GM12873 (cell line): Measurements from ENCODE around the gene CCDC88C.
A peak's percentile ranks its signal among the peaks of the same experiment; 100 is the strongest.

Experiments
- TF ChIP-seq, protein P1 (sequence below): IDR thresholded peaks from 2 replicates; pipeline ENCODE4 v1.5.1; 2012; ENCODE audit warnings: low read depth, mild to moderate bottlenecking, moderate library complexity, low read length, control low read depth; ENCODE audit not compliant: insufficient read depth; ENCODE audit errors: missing control alignments

Gene CCDC88C

DNA sequence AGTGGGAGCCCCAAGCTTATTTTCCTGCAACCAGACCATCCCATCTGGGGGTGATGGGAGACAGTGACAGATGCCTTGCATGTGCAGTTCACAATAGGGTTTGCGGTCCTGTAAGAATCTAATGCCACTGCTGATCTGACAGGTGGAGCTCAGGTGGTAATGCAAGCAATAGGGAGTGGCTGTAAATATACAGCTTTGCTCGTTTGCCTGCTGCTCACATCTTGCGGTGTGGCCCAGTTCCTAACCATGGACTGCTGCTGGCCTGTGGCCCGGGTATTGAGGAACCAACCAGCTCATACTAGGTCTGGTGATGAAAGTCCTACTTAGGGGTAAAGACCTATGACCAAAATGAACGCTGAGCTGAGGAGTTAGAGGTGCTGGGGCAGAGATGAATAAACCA lies 36.1 kb upstream of the CCDC88C start:
- TF ChIP-seq, protein P1, sequence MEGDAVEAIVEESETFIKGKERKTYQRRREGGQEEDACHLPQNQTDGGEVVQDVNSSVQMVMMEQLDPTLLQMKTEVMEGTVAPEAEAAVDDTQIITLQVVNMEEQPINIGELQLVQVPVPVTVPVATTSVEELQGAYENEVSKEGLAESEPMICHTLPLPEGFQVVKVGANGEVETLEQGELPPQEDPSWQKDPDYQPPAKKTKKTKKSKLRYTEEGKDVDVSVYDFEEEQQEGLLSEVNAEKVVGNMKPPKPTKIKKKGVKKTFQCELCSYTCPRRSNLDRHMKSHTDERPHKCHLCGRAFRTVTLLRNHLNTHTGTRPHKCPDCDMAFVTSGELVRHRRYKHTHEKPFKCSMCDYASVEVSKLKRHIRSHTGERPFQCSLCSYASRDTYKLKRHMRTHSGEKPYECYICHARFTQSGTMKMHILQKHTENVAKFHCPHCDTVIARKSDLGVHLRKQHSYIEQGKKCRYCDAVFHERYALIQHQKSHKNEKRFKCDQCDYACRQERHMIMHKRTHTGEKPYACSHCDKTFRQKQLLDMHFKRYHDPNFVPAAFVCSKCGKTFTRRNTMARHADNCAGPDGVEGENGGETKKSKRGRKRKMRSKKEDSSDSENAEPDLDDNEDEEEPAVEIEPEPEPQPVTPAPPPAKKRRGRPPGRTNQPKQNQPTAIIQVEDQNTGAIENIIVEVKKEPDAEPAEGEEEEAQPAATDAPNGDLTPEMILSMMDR: no peak

DNA sequence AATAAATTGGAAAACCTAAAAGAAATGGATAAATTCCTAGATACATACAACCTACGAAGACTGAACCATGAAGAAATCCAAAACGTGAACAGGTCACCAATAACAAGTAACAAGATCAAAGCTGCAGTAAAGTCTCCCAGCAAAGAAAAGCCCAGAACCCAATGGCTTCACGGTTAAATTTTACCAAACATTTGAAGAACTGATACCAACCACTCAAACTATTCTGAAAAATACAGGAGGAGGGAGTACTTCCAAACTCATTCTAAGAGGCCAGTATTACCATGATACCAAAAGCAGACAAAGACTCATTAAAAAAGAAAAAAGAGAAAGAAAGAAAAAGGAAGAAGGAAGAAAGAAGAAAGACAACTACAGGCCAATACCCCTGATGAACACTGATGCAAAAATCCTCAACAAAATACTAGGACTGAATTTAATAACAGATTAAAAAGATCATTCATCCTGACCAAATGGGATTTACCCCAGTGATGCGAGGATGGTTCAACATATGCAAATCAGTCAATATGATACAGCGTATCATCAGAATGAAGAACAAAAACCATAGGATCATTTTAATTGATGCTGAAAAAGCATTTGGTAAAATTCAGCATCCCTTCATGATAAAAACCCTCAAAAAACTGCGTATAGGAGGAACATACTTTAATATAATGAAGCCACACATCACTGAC lies 26.9 kb upstream of the CCDC88C start:
- TF ChIP-seq, protein P1: no peak

DNA sequence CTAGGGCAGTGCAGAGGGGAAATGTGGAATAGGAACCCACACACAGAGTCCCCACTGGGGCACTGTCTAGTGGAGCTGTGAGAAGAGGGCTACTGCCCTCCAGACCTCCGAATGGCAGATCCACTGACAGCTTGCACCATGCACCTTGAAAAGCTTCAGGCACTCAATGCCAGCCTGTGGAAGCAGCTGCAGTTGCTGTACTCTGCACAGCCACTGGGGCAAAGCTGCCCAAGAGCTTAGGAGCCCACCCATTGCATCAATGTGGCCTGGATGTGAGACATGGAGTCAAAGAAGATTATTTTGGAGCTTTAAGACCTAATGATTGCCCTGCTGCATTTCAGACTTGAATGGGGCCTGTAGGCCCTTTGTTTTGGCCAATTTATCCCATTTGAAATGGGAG lies 21.7 kb upstream of the CCDC88C start:
- TF ChIP-seq, protein P1: peak; percentile 37

DNA sequence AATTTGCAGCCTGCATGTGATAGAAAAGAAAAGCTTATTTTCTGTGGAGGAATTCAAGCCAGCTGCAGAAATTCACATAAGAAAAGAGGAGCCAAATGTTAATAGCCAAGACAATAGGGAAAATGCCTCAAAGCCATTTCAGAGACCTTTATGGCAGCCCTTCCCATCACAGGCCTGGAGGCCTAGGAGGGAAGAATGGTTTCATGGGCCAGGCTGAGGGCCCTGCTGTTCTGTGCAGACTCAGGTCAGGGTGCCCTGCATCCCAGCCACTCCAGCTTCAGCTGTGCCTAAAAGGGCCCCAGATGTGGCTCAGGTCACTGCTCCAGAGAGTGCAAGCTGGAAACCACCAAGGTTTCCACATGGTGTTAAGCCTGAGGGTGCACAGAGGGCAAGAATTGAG lies 21.2 kb upstream of the CCDC88C start:
- TF ChIP-seq, protein P1: no peak

DNA sequence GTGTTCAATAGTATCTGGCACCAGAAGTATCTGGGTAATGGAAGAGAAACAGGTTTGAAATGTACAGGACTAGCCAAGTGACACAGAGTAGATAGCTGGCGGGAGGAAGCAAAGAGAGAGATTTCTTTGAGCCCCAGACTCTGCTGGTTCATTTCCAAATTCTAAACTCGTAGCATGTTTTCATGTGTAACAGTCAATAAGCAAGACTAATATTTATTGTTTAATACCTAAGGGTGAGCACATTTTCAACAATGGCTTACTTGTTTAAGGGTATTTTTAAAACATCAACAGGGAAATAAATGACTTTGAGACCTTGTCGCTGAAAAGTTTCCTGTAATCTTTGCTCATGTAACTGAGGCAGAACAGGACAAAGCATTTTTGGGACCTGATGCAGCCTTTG lies 11.8 kb upstream of the CCDC88C start:
- TF ChIP-seq, protein P1: no peak

DNA sequence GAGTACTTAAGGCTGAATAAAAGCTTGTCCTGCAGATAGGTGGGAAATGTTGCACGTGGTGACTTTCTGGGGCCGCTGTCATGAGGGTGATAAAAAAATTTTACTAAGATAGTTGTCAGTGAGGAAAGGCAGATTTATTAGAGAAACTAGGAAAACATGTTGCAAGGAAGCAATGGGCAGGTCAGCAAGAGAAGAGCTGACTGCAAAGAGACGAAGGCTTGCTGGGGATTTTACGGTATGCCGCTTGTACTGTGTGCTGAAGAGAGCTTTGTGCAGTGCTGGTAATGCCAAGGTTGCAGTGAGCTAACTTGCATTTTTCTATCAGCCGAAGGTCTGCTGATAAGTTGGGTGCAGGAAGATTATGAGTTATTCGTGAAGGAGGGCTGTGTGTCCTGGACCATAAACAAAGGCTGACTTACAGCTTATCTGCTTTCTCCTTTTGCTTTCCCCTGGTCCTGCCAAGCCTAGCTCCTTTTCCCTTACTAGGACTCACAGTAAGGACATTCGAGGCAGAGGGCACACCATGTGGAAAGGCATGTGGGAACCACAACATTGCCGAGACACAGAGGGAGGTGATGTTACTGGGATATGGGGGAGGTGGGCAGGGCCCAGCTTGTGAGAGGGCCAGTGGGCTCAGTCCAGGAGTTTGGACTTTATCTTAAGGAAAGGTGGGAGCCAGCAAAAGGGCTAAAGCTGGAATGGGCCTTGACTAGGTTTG lies 7.4 kb upstream of the CCDC88C start:
- TF ChIP-seq, protein P1: no peak

DNA sequence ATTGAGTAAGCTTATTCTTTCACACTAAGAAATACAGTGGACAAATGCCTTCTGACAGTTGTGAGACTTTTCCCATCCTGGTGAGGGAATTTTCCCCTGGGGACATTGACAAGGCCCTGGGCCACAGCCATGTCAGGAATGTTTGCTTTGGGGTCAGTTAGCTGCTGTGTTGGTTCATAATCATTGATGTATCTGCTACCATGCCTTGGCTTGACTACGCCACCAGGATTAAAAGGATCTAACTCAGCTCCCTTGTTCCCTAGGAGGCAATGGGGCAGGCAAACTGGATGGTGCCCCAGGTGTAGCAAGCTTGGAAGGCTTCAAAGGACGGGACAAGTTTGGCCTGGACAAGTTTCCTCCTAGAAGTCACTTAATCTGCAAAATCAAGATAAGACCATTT lies 3.1 kb upstream of the CCDC88C start:
- TF ChIP-seq, protein P1: no peak
